Measurements from ENCODE around the gene ADARB2. TPM values are rescaled to one million over a fixed set of nuclear protein-coding genes. Genes with fewer than 3 reads are reported as not detected.

ADARB2 gene
- total RNA-seq, 2 donors from 2014 or later = 1.1 to 1.8 TPM

GRCh38 chr10:1384026-1384425, 353.3 kb downstream of the ADARB2 start:
- H3K36me3 ChIP-seq (ENCODE audit: control insufficient read depth, insufficient read depth, low read length) = no peaks in the 10 kb centered on the region
- H3K36me3 Mint-ChIP-seq (ENCODE audit: low read depth) = no peaks in the 10 kb centered on the region
- WGBS, 2 experiments (ENCODE audit: insufficient coverage in 1 of 2, insufficient read length in 1 of 2) = 94 to 100% methylated on average over 3 to 5 of the region's 5 CpGs
- TF ChIP-seq CTCF (conservative IDR thresholded peaks at IDR 0.05) = no peak
- peaks cover 16% of the 10 kb centered on the region for H3K4me1 Mint-ChIP-seq
- no peak overlapping the region for H3K4me3 ChIP-seq (ENCODE audit: low read length)
- H3K27me3 ChIP-seq (ENCODE audit: control insufficient read depth, insufficient read depth, low read length, poor library complexity, severe bottlenecking) = no peaks in the 10 kb centered on the region
- no peak overlapping the region for H3K9ac ChIP-seq (ENCODE audit: extremely low read depth, low read length, poor library complexity, severe bottlenecking)
- no peak for DNase-seq
- H3K9me3 Mint-ChIP-seq = no peaks in the 10 kb centered on the region
- peaks cover 4% of the 10 kb centered on the region for H3K4me1 ChIP-seq (ENCODE audit: control insufficient read depth, insufficient read depth, low read length)
- H3K9me3 ChIP-seq (ENCODE audit: control insufficient read depth, low read length) = no peaks in the 10 kb centered on the region
- no peak overlapping the region for H3K4me3 Mint-ChIP-seq
- H3K27me3 Mint-ChIP-seq (ENCODE audit: insufficient read depth) = no peaks in the 10 kb centered on the region
- H3K27ac Mint-ChIP-seq = no peak overlapping the region
- no peak overlapping the region for H3K27ac ChIP-seq (ENCODE audit: low read depth, low read length)

- peaks cover 20% of the 10 kb centered on the region for H3K4me1 Mint-ChIP-seq
- H3K4me1 ChIP-seq (ENCODE audit: control insufficient read depth, insufficient read depth, low read length) = peaks cover 4% of the 10 kb centered on the region
- H3K27me3 ChIP-seq (ENCODE audit: control insufficient read depth, insufficient read depth, low read length, poor library complexity, severe bottlenecking) = no peaks in the 10 kb centered on the region
- no peaks in the 10 kb centered on the region for H3K36me3 ChIP-seq (ENCODE audit: control insufficient read depth, insufficient read depth, low read length)
- H3K36me3 Mint-ChIP-seq (ENCODE audit: low read depth) = no peaks in the 10 kb centered on the region
- no peaks in the 10 kb centered on the region for H3K9me3 ChIP-seq (ENCODE audit: control insufficient read depth, low read length)
- 92 to 96% methylated on average over 9 to 13 of the region's 13 CpGs for WGBS, 2 experiments (ENCODE audit: insufficient coverage in 1 of 2, insufficient read length in 1 of 2)
- no peak overlapping the region for H3K27ac Mint-ChIP-seq
- no peak overlapping the region for H3K9ac ChIP-seq (ENCODE audit: extremely low read depth, low read length, poor library complexity, severe bottlenecking)
- no peaks in the 10 kb centered on the region for H3K9me3 Mint-ChIP-seq
- DNase-seq = no peak
- H3K4me3 Mint-ChIP-seq = no peak overlapping the region
- H3K27ac ChIP-seq (ENCODE audit: low read depth, low read length) = no peak overlapping the region
- peaks cover 4% of the 10 kb centered on the region for H3K27me3 Mint-ChIP-seq (ENCODE audit: insufficient read depth)
- TF ChIP-seq CTCF (conservative IDR thresholded peaks at IDR 0.05) = no peak
- no peak overlapping the region for H3K4me3 ChIP-seq (ENCODE audit: low read length)
Observed at GRCh38 chr10:1382711-1383110, 354.6 kb downstream of the ADARB2 start.

GRCh38 chr10:1381339-1381738, 356.0 kb downstream of the ADARB2 start:
- no peaks in the 10 kb centered on the region for H3K27me3 ChIP-seq (ENCODE audit: control insufficient read depth, insufficient read depth, low read length, poor library complexity, severe bottlenecking)
- H3K9ac ChIP-seq (ENCODE audit: extremely low read depth, low read length, poor library complexity, severe bottlenecking) = no peak overlapping the region
- Mint-ChIP-seq H3K27me3 (ENCODE audit: insufficient read depth) (peaks cover 4% of the 10 kb centered on the region), H3K4me1 (peaks cover 21% of the 10 kb centered on the region), H3K36me3 (ENCODE audit: low read depth) (no peaks in the 10 kb centered on the region), H3K9me3 (no peaks in the 10 kb centered on the region), H3K27ac (no peak overlapping the region), H3K4me3 (no peak overlapping the region)
- H3K36me3 ChIP-seq (ENCODE audit: control insufficient read depth, insufficient read depth, low read length) = no peaks in the 10 kb centered on the region
- TF ChIP-seq CTCF (conservative IDR thresholded peaks at IDR 0.05) = no peak
- DNase-seq = peak; percentile 52
- peaks cover 4% of the 10 kb centered on the region for H3K4me1 ChIP-seq (ENCODE audit: control insufficient read depth, insufficient read depth, low read length)
- 75 to 88% methylated on average over 5 of the region's 5 CpGs for WGBS, 2 experiments (ENCODE audit: insufficient coverage in 1 of 2, insufficient read length in 1 of 2)
- no peak overlapping the region for H3K4me3 ChIP-seq (ENCODE audit: low read length)
- no peaks in the 10 kb centered on the region for H3K9me3 ChIP-seq (ENCODE audit: control insufficient read depth, low read length)
- H3K27ac ChIP-seq (ENCODE audit: low read depth, low read length) = no peak overlapping the region
